Spleen (tissue), 7 donors: ENCODE results near the gene TBX1.

Experiments used
- CTCF ChIP-seq, 11 experiments: fragments of 200-600 bp in 7 of 11; fragments of 450-650 bp in 4 of 11; sonication (generic) in 4 of 11; IDR thresholded peaks in 8 of 11; conservative IDR thresholded peaks in 3 of 11; 1 replicate in 7 of 11; 2 replicates in 4 of 11; pipeline versions ENCODE4 v1.4.0 to v1.8.0; 2016 to 2021; ENCODE audit warnings: antibody characterized with exemption in 11 of 11, inconsistent platforms in 4 of 11, mild to moderate bottlenecking in 1 of 11
- POLR2AphosphoS5 ChIP-seq, 3 donors: sonication (generic); formaldehyde crosslinking; IDR thresholded peaks; one replicate each; pipeline ENCODE4 v1.5.1; 2017; ENCODE audit warnings: antibody characterized with exemption in 3 of 3
- donor health status: DM: no; HTN: no; CAD: no; lungs with moderate emphysema.
- donor health status: DM: no; HTN: no; CAD: no.
- donor health status: DM: no; HTN: no; CAD: no.

- TF ChIP-seq POLR2AphosphoS5 (IDR thresholded peaks at IDR 0.05) = no peak
- TF ChIP-seq CTCF (IDR thresholded peaks at IDR 0.05 in 8 of 11, conservative IDR thresholded peaks at IDR 0.05 in 3 of 11) = no peak
Observed at GRCh38 chr22:19755145-19755710, 5.3 kb upstream of the TBX1 start.
